HCT116 (cell line): ENCODE results near the gene ELN.

Source experiments
- CTCF ChIP-seq, 3 experiments: fragments of 200-600 bp in 1 of 3; sonication (generic) in 1 of 3; IDR thresholded peaks in 2 of 3; conservative IDR thresholded peaks in 1 of 3; 2 replicates each; pipeline ENCODE4 v1.5.1; 2012 to 2017; ENCODE audit warnings: low read depth in 2 of 3, low read length in 2 of 3, antibody characterized with exemption in 1 of 3, borderline replicate concordance in 1 of 3, control low read depth in 1 of 3, mild to moderate bottlenecking in 1 of 3, mixed read lengths in 1 of 3, mixed run types in 1 of 3, moderate library complexity in 1 of 3; ENCODE audit not compliant: insufficient read depth in 1 of 3
- ELF1 ChIP-seq: IDR thresholded peaks from 2 replicates; pipeline ENCODE4 v1.6.1; 2012; ENCODE audit warnings: low read depth, borderline replicate concordance
- EZH2 ChIP-seq: fragments of 200-600 bp; sonication (generic); IDR thresholded peaks from 2 replicates; pipeline ENCODE4 v1.6.1; 2017; ENCODE audit warnings: antibody characterized with exemption, mixed run types
- EZH2phosphoT487 ChIP-seq: fragments of 200-600 bp; IDR thresholded peaks from 2 replicates; pipeline ENCODE4 v1.6.1; 2018; ENCODE audit warnings: antibody characterized with exemption, borderline replicate concordance
- MAX ChIP-seq: IDR thresholded peaks from 2 replicates; pipeline ENCODE4 v1.6.1; 2012
- POLR2A ChIP-seq: IDR thresholded peaks from 2 replicates; pipeline ENCODE4 v1.7.0; 2011; ENCODE audit warnings: borderline replicate concordance; ENCODE audit not compliant: insufficient read depth, insufficient read length; ENCODE audit errors: extremely low read depth
- POLR2AphosphoS5 ChIP-seq: IDR thresholded peaks from 2 replicates; pipeline ENCODE4 v1.6.1; 2011; ENCODE audit warnings: mild to moderate bottlenecking, low read depth, low read length, moderate library complexity
- RAD21 ChIP-seq: IDR thresholded peaks from 2 replicates; pipeline ENCODE4 v1.6.1; 2012; ENCODE audit warnings: low read depth, mild to moderate bottlenecking
- REST ChIP-seq: IDR thresholded peaks from 2 replicates; pipeline ENCODE4 v1.6.1; 2012; ENCODE audit warnings: low read depth
- SIN3A ChIP-seq: IDR thresholded peaks from 2 replicates; pipeline ENCODE4 v1.6.1; 2012; ENCODE audit warnings: low read depth
- YY1 ChIP-seq: IDR thresholded peaks from 2 replicates; pipeline ENCODE4 v1.6.1; 2011; ENCODE audit warnings: low read length, low read depth, moderate library complexity, mild to moderate bottlenecking; ENCODE audit not compliant: insufficient replicate concordance; ENCODE audit errors: extremely low read depth
- ZNF274 ChIP-seq: fragments of 200-500 bp; sonication (Bioruptor generic); IDR thresholded peaks from 2 replicates; pipeline ENCODE4 v1.6.1; 2014; ENCODE audit warnings: mild to moderate bottlenecking, low read depth, low read length, inconsistent platforms

- TF ChIP-seq RAD21, result no peak
- TF ChIP-seq CTCF (IDR thresholded peaks at IDR 0.05 in 2 of 3, conservative IDR thresholded peaks at IDR 0.05 in 1 of 3; ENCODE audit: borderline replicate concordance in 1 of 3, insufficient read depth in 1 of 3, low read depth in 2 of 3, low read length in 2 of 3), result no peak
- no peak for TF ChIP-seq YY1
- no peak for TF ChIP-seq POLR2A
- no peak for TF ChIP-seq ELF1
- no peak for TF ChIP-seq EZH2
- TF ChIP-seq REST, result no peak
- no peak for TF ChIP-seq POLR2AphosphoS5
- no peak for TF ChIP-seq EZH2phosphoT487
- TF ChIP-seq SIN3A, result no peak
- no peak for TF ChIP-seq MAX
- TF ChIP-seq ZNF274, result no peak
These were observed 4.8 kb downstream of the ELN start for GRCh38 chr7:74032624-74033371.
